Gastroesophageal sphincter (tissue), 3 donors: ENCODE results near the gene CACNA1A.

Experiments
- POLR2AphosphoS5 ChIP-seq: sonication (generic); formaldehyde crosslinking; IDR thresholded peaks from one replicate; pipeline ENCODE4 v1.6.1; 2017; ENCODE audit warnings: antibody characterized with exemption
- TF ChIP-seq, protein P1 (sequence below), 4 experiments: fragments of 200-600 bp in 2 of 4; fragments of 450-650 bp in 2 of 4; sonication (generic) in 1 of 4; IDR thresholded peaks; one replicate each; pipeline ENCODE4 v1.5.1; 2017 to 2019; ENCODE audit warnings: antibody characterized with exemption in 4 of 4, mild to moderate bottlenecking in 2 of 4, moderate library complexity in 2 of 4

DNA sequence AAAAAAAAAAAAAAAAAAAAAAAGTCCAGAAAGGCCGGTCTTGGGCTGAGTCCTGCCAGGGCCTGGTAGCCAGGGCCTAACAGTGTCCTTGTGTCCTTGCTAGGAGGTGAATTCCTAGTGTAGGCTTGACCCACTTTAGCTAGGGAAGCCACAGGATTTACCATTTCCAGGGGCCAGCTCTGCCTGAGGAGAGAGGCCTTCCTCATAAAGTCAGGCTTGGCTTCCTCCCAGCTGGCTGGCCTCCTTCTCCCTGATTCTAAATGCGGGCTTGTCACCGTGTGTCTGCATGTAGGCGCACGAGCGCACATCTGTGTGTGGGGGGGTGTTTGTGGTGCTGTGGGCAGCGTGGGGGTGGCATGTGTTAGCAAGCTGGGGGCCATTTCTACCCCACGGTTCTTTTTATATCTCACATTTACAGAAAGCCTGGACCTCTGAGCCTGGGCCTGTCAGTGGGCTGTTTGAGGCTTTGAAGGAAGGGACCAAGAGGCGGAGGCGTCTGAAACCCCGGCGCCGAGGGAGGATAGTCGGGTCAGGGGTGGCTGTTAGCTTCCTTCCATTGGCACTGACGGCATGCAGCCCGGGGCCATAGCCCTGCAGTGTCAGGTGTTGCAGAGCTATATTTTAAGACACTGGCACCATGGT lies 324.4 kb downstream of the CACNA1A start:
- TF ChIP-seq, protein P1, sequence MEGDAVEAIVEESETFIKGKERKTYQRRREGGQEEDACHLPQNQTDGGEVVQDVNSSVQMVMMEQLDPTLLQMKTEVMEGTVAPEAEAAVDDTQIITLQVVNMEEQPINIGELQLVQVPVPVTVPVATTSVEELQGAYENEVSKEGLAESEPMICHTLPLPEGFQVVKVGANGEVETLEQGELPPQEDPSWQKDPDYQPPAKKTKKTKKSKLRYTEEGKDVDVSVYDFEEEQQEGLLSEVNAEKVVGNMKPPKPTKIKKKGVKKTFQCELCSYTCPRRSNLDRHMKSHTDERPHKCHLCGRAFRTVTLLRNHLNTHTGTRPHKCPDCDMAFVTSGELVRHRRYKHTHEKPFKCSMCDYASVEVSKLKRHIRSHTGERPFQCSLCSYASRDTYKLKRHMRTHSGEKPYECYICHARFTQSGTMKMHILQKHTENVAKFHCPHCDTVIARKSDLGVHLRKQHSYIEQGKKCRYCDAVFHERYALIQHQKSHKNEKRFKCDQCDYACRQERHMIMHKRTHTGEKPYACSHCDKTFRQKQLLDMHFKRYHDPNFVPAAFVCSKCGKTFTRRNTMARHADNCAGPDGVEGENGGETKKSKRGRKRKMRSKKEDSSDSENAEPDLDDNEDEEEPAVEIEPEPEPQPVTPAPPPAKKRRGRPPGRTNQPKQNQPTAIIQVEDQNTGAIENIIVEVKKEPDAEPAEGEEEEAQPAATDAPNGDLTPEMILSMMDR (IDR thresholded peaks at IDR 0.05), result no peak
- TF ChIP-seq POLR2AphosphoS5, result peak; percentile 59
